Mesodermal cell (in vitro differentiated cells): ENCODE results near the gene SYNPO2.
"Not testable (repeated sequence)": the region's sequence is repeated elsewhere in the genome, so short reads cannot be mapped to it uniquely, and the experiment has no call there.

Experiments
- H3K27ac ChIP-seq: 2 replicates; pipeline ENCODE4 v1.7.0; 2013; ENCODE audit warnings: mild to moderate bottlenecking, low read depth, low read length, moderate library complexity; ENCODE audit not compliant: severe bottlenecking
- H3K36me3 ChIP-seq: 2 replicates; pipeline ENCODE4 v1.7.1; 2013; ENCODE audit warnings: mild to moderate bottlenecking, low read length, moderate library complexity; ENCODE audit not compliant: control insufficient read depth, insufficient read depth
- H3K4me1 ChIP-seq: one replicate; pipeline ENCODE4 v1.7.1; 2013; ENCODE audit warnings: mild to moderate bottlenecking, low read length; ENCODE audit not compliant: insufficient read depth, control insufficient read depth, poor library complexity, severe bottlenecking
- H3K4me3 ChIP-seq: 2 replicates; pipeline ENCODE4 v1.7.0; 2013; ENCODE audit warnings: low read length, control low read depth, mild to moderate bottlenecking; ENCODE audit not compliant: insufficient read depth, poor library complexity, severe bottlenecking; ENCODE audit errors: extremely low read depth
- H3K9me3 ChIP-seq: 2 replicates; pipeline ENCODE4 v1.7.1; 2013; ENCODE audit warnings: mild to moderate bottlenecking, low read length, moderate library complexity; ENCODE audit not compliant: control insufficient read depth
- WGBS, 2 experiments: methylation state at CpG; one replicate each; pipeline ENCODE4 v1.1.5; 2013; ENCODE audit warnings: missing lambda C conversion rate in 2 of 2; ENCODE audit not compliant: insufficient coverage in 2 of 2; 5-methylcytosine and 5-hydroxymethylcytosine counted together

Gene SYNPO2

DNA sequence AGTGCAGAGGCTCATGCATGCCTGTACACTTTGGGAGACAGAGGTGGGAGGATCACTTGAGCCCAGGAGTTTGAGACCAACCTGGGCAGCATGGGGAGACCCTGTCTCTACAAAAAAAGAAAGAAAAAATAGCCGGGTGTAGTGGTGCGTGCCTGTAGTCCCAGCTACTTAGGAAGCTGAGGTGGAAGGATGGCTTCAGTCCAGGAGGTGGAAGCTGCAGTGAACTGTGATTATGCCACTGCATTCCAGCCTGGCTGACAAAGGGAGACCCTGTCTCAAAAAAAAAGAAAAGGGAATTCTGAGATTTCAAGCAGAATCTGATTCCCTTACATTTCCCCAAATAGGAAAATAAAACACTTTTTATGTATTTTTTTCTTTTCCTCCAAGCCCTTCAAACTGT, 83.5 kb downstream of the SYNPO2 start:
- 93 to 100% methylated on average over 2 of the region's 2 CpGs for WGBS, 2 experiments

DNA sequence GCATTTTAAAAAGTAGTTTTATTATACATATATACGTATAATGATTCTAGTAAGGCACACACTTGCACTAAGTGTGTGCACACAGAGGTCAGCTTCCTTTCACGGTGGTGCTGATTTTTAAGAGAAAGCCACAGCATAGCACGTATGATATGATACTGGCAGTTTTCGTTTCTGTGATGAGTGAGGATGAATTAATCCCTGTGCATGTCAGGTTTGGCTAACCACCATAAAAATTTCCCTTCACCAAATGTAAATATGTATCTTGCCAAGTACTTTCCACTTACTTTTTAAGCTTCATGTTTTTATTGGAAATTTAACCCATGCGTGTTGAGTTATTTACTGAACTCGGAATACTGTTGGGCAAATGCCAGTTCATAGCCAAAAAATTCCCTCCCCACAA, 84.6 kb downstream of the SYNPO2 start:
- Histone ChIP-seq H3K4me3 (no peak overlapping the region), H3K36me3 (no peaks in the 10 kb centered on the region)
- 83 to 90% methylated on average over 1 to 2 of the region's 6 CpGs for WGBS, 2 experiments

More for the DNA sequence above, 83.5 kb downstream of the SYNPO2 start:
- Histone ChIP-seq H3K27ac (no peak overlapping the region), H3K4me3 (no peak overlapping the region), H3K9me3 (no peaks in the 10 kb centered on the region), H3K36me3 (no peaks in the 10 kb centered on the region), H3K4me1 (peaks cover 3% of the 10 kb centered on the region)

DNA sequence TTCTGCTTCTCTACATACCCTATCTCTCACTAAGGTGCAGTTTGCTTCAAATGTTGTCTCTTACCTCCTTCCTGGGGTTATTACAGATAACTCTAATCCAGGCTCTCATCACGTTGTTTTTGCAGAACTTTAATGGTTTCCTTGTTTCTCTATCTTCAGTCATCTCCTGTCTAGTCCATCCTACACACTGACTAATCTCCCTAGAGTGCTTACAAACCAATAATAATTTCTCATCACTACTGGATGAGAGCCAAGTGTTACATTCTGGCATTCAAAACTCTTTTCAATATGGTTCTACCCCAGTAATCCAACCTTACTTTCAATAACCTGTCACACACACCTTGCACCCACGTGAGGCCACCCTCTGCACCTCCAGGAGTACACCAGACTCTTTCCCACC, 86.1 kb downstream of the SYNPO2 start:
- Histone ChIP-seq H3K9me3 (no peaks in the 10 kb centered on the region), H3K36me3 (no peaks in the 10 kb centered on the region), H3K4me3 (no peak overlapping the region), H3K27ac (no peak overlapping the region), H3K4me1 (no peaks in the 10 kb centered on the region)
- WGBS, 2 experiments: 85 to 96% methylated on average over 2 of the region's 2 CpGs

More for the DNA sequence above, 84.6 kb downstream of the SYNPO2 start:
- Histone ChIP-seq H3K27ac (no peak overlapping the region), H3K4me1 (peaks cover 3% of the 10 kb centered on the region), H3K9me3 (no peaks in the 10 kb centered on the region)

DNA sequence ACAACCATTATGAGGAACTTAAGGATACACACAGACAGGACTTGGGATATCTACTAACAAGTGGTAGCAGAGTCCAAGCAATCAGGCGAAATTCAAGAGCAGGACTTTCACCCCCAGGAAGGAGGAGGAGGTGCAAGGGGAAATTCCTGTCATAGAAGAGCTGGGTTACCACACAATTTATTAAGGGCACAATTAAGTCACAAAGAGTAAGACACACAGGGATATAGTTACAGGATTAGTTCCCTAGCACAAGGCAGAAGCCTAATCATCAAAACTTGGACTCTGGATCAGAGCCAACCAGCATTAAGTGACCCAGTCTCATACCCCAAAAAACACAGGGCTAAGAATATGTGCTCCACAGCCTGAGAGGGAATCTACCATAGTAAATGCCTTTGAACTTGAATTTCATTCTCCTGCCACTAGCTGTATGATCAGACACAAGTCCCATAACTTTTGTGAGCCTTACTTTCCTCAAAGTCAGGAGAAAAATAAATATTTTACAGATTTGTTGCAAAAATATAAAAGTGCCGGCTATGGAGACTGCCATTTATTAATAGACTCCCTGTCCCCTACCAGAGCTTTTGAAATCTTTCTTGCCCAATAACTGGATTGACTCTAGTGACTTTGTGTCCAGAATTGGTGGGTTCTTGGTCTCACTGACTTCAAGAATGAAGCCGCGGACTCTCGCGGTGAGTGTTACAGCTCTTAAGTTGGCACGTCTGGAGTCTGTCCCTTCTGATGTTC, 87.0 kb downstream of the SYNPO2 start:
- Histone ChIP-seq H3K27ac (no peak overlapping the region), H3K4me3 (no peak overlapping the region), H3K9me3 (no peaks in the 10 kb centered on the region), H3K36me3 (no peaks in the 10 kb centered on the region), H3K4me1 (no peaks in the 10 kb centered on the region)
- WGBS, 2 experiments: 81 to 93% methylated on average over 5 of the region's 7 CpGs

DNA sequence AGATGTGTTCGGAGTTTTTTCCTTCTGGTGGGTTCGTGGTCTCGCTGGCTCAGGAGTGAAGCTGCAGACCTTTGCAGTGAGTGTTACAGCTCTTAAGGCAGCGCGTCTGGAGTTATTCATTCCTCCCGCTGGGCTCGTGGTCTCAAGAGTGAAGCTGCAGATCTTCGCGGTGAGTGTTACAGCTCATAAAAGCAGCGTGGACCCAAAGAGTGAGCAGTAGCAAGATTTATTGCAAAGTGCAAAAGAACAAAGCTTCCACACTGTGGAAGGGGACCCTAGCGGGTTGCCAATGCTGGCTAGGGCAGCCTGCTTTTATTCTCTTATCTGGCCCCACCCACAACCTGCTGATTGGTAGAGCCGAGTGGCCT, 87.5 kb downstream of the SYNPO2 start:
- not testable (repeated sequence) for H3K27ac ChIP-seq

DNA sequence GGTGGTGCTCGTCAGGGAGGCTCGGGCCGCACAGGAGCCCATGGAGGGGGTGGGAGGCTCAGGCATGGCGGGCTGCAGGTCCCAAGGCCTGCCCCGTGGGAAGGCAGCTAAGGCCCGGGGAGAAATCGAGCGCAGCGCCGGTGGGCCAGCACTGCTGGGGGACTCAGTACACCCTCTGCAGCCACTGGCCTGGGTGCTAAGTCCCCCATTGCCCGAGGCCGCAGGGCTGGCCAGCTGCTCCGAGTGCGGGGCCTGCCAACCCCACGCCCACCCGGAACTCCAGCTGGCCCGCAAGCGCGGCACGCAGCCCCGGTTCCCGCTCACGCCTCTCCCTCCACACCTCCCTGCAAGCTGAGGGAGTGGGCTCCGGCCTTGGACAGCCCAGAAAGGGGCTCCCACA, 88.4 kb downstream of the SYNPO2 start:
- not testable (repeated sequence) for H3K4me3 ChIP-seq, H3K4me1 ChIP-seq, H3K36me3 ChIP-seq, H3K9me3 ChIP-seq, H3K27ac ChIP-seq
- 93 to 94% methylated on average over 6 to 16 of the region's 24 CpGs for WGBS, 2 experiments

More for the DNA sequence above, 87.5 kb downstream of the SYNPO2 start:
- H3K9me3 ChIP-seq, H3K36me3 ChIP-seq, H3K4me1 ChIP-seq, H3K4me3 ChIP-seq: not testable (repeated sequence)
- WGBS, 2 experiments: 92 to 98% methylated on average over 9 to 11 of the region's 12 CpGs

DNA sequence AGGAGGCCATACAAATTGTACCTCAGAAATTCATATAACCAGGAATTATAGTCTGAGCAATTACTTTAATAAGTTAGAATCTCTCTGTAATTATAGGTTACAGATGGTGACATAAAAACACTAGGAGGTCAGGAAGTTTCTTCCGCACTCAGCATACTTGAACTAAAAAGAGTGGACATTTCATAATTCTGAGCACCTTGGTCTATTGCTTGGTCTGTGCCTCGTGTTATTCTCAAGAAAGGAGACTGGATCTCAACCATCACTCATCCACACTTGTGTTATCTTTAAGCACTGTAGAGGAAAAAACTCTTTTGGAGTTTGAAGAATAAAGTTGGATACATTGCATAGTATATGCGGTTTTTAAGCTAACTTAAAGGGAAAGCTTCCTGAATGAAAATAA, 91.1 kb downstream of the SYNPO2 start:
- Histone ChIP-seq H3K4me3 (no peak overlapping the region), H3K9me3 (no peaks in the 10 kb centered on the region), H3K27ac (no peak overlapping the region), H3K36me3 (no peaks in the 10 kb centered on the region), H3K4me1 (peaks cover 9% of the 10 kb centered on the region)
- 100% methylated on average over 1 of the region's 3 CpGs; no CpG with 5 or more reads in 1 of the 2 experiments for WGBS, 2 experiments

DNA sequence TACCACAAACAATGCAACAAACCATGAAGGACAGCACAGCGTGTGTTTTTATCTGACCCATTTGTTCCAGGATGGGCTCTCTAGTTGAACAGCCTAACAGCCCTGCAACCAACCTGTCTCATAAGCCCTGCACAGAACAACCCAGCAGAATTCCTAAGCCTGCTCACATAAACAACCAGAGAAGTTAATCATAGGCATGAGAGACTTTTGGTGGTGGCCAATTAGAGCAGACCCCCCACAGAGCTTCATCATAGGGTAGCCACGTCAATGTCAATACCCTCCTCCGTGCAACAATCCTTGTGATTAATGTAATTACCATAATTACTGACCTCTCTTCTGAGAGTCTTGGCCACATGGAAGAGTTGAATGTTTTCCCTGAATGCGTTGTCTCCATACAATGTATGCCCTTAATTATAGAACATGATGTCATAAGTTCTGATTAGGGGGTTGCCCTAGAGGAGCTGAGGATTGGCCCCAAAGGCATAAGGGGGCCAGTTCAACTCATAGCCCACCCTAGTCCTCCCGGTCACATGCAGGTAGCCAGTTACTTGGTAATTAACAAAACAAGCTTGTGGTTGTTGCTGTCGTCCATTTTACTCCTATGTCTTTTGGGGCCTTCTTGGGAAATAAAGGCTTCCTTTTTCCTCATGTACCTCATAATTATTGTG, 92.7 kb downstream of the SYNPO2 start:
- 57 to 80% methylated on average over 2 of the region's 6 CpGs for whole genome bisulfite sequencing, 2 experiments
- H3K4me1 ChIP-seq: peaks cover 9% of the 10 kb centered on the region
- no peaks in the 10 kb centered on the region for H3K9me3 ChIP-seq
- no peak overlapping the region for H3K4me3 ChIP-seq
- H3K36me3 ChIP-seq: no peaks in the 10 kb centered on the region
- no peak overlapping the region for H3K27ac ChIP-seq

DNA sequence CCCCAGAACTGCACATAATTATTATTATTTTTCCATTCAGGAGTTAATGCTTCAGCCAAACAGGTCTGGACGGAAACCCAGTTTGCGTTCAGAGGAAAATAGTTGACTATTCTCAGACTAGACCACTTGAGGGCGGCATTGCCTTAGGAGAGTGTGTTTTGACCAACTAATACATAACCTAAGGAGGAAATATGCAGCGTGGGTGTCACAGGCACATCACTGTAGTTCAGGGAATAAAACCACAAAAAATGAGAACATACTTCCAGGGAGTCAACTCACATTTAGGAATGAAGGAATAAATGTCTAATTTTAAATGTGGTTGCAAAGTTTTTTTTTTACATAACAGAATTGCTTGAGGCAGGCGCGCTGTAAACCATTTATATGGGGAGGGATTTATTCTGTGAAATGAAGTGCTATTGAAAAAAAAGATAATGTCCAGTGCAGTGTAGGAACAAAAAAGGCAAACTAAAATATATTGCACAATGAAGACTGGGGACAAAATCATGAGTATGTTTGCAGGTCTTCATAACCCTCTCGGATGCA, 93.3 kb downstream of the SYNPO2 start:
- peaks cover 9% of the 10 kb centered on the region for H3K4me1 ChIP-seq
- H3K27ac ChIP-seq: no peak overlapping the region
- 43 to 100% methylated on average over 3 to 6 of the region's 7 CpGs for WGBS, 2 experiments
- H3K4me3 ChIP-seq: no peak overlapping the region
- H3K36me3 ChIP-seq: no peaks in the 10 kb centered on the region
- no peaks in the 10 kb centered on the region for H3K9me3 ChIP-seq

DNA sequence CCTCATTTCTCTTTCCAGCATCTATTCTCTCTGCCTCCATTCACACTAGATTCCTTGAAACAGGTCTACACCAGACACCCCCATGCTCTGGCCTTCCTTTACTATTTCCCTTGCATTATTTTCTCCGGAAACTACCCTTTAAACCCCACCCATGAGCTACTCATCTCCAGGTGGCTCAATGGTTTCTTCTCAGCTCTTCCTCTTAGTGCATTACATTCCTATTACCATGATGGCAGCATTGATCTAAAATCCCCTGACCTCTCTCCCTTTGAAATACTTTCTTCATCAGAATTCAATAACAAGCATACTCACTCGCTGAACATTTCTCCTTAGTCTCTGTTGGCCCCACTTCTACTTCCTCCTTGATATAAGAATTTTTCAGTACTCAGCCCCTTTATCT, 94.6 kb downstream of the SYNPO2 start:
- H3K4me3 ChIP-seq: no peak overlapping the region
- peaks cover 9% of the 10 kb centered on the region for H3K4me1 ChIP-seq
- 93 to 96% methylated on average over 2 of the region's 2 CpGs for WGBS, 2 experiments
- H3K36me3 ChIP-seq: no peaks in the 10 kb centered on the region
- no peak overlapping the region for H3K27ac ChIP-seq
- H3K9me3 ChIP-seq: no peaks in the 10 kb centered on the region

DNA sequence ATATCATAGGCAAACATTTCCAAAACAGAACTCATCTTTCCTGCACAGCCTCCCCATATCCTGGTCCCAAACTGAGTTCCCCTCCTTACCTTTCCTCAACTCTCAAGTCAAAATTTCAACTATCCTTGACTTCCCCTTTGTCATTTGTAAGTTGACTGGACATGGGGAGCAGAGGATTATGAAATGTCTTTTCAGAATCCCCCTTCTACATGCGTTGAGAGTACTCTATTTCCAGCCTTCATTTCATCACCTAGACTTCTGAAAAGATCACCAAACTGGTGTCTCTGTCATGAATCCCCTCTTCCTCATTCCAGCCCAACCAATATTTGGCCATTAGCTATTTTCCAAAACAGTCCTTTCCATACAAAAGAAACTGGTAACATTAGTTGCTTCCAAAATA, 95.2 kb downstream of the SYNPO2 start:
- no peaks in the 10 kb centered on the region for H3K36me3 ChIP-seq
- H3K4me1 ChIP-seq: peaks cover 9% of the 10 kb centered on the region
- no peaks in the 10 kb centered on the region for H3K9me3 ChIP-seq
- 64 to 80% methylated on average over 1 of the region's 1 CpG for WGBS, 2 experiments
- no peak overlapping the region for H3K27ac ChIP-seq
- H3K4me3 ChIP-seq: no peak overlapping the region
